ENCODE results near the gene SLC8A1.

The SLC8A1 gene

DNA sequence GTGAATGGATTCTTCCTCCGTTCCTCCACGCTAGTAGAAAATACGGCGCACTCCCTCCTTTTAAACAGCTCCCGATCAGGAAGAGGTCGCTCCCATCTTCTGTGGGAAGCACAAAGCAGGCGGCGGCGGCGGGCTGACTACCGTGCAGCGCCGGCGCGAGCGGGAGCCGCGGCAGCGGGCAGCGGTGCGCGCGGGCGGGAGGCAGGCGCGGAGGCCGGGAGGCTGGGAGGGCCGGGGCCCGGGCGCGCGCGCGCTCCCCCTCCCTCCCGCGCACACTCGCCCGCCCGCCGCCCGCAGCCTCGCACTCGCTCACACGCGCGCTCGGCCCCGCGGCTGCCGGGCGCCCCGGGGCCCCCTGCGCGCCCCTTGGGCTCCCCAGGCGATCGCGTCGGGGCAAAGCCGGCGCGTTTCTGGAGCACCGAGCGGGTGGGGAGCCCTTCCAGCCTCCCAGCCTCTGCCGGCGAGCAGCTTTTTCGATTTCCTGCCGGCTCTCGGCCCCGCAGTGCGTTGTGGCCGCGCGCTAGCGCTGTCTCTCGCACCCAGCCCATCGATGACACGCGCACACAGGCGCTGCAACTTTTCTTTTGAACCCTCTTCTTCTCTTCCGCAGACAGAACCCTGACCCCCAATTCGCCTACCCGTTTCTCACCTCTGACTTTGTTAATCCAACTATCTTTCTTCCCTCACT lies at the start of gene SLC8A1:
Gene SLC8A1, minus strand, starts transcription at position 173 of the 688 bp plus-strand sequence.
- peaks cover 15% of the 10 kb centered on the region for H3K4me1 Mint-ChIP-seq (ENCODE audit: low read depth)
- no peak within 1 kb of the TSS for H3K27ac Mint-ChIP-seq
- no peaks in the 10 kb centered on the region for H3K36me3 Mint-ChIP-seq (ENCODE audit: low read depth)
- H3K9me3 Mint-ChIP-seq: no peaks in the 10 kb centered on the region
- H3K4me3 Mint-ChIP-seq: peak within 1 kb of the TSS; percentile 81
- peaks cover 51% of the 10 kb centered on the region for H3K27me3 Mint-ChIP-seq

DNA sequence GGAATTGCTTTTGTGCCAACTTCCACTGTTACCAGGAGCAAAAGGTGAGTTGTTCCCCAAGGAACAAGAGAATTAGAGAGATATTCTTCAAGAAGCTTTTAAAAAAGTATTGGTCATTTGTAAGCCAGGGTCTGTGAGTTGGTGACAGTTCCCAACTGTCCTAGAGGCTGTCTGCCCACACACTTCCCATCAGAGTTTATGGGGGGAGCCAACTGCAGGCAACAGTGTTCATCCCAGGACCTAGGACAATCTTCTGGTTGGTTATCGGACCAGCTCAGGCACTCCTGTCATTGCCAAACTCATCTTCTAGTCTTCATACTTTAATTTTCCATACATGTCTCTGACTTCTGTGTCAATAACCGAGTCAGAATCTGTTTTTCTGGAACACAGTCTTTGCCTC lies 47.5 kb upstream of the SLC8A1 start:
- no peak overlapping the region for H3K4me3 Mint-ChIP-seq
- no peaks in the 10 kb centered on the region for H3K4me1 Mint-ChIP-seq (ENCODE audit: low read depth)
- H3K27me3 Mint-ChIP-seq: no peaks in the 10 kb centered on the region
- H3K27ac Mint-ChIP-seq: no peak overlapping the region
- H3K9me3 Mint-ChIP-seq: no peaks in the 10 kb centered on the region
- no peaks in the 10 kb centered on the region for H3K36me3 Mint-ChIP-seq (ENCODE audit: low read depth)

DNA sequence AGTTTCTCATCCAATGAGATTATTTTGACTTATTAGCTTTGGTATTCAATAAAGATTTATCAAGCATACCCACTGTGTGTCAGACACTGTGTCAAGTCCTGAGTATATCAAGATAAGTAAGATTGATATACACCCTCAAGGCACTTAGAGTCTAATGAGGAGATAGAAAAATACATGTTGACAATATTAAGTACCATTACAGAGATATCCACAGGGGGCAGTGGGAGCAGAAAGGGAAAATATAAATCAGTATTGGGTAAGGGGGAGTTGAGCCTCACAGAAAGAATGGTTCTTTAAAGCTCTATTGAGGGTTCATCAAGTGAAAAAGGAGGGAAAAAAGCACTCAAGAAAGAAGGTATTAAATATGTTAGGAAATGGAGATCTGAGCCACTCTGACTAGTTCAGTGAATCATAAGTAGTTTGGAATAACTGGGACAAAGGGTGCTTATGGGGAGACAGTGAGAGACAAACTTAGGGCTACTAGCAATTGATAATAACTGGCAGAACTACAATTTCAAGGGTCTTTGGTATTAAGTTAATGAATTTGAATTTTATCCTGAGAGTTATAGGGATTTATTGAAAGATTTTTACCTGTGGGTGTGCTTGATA lies 45.5 kb upstream of the SLC8A1 start:
- Mint-ChIP-seq H3K36me3 (ENCODE audit: low read depth) (no peaks in the 10 kb centered on the region), H3K9me3 (no peaks in the 10 kb centered on the region), H3K27me3 (no peaks in the 10 kb centered on the region), H3K27ac (no peak overlapping the region), H3K4me3 (no peak overlapping the region), H3K4me1 (ENCODE audit: low read depth) (no peaks in the 10 kb centered on the region)

DNA sequence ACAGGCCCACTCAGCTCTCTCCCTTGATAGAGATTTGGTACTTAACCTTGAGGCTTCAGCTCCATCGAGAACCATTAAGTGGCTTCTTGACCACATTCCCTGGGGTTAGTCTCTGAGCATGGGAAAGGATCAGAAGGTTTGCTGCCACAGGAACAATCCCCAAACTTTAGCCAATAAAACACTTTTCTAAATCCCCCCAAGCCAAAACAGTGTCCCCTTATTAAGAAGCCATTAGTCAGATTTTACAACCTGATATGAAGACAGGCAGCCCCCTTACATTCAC lies 37.7 kb upstream of the SLC8A1 start:
- no peaks in the 10 kb centered on the region for H3K36me3 Mint-ChIP-seq (ENCODE audit: low read depth)
- H3K9me3 Mint-ChIP-seq: no peaks in the 10 kb centered on the region
- no peaks in the 10 kb centered on the region for H3K27me3 Mint-ChIP-seq
- H3K4me3 Mint-ChIP-seq: peak overlapping the region; percentile 57
- H3K4me1 Mint-ChIP-seq (ENCODE audit: low read depth): peaks cover 13% of the 10 kb centered on the region
- H3K27ac Mint-ChIP-seq: no peak overlapping the region

DNA sequence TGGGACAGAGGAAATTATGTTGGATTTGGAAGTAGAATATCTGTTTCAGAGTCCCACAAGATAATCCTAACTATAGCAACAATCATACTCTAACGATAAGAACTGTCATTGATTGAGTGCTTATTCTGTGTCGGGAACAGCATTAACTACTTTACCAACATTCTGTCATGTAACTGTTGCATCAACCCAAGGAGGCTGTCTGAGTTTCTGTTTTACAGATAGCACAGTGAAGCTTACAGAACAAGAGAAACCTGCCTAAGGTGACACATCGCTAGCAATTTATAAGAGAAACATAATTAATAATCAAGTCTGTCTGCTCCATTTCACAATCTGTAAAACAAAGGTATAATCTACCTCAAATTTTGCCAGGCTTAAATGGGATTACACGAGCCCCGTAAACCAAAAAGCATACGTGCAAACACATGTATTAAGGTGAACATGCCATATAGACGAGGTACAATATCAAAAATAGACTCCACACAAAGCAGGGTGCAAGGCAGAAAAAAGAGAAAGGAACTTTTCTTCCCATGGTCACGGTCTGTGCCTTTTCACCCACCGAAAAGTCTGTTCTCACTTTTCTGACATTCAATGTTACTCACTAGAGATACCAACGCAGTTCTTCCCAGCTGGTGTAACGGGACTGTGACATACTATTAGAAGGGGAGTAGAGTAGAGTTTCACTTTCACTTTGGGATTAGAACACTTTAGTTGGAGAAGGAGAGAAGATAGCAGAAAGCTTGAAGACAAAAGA lies 37.2 kb upstream of the SLC8A1 start:
- Mint-ChIP-seq H3K36me3 (ENCODE audit: low read depth) (no peaks in the 10 kb centered on the region), H3K9me3 (no peaks in the 10 kb centered on the region), H3K27ac (no peak overlapping the region), H3K27me3 (no peaks in the 10 kb centered on the region), H3K4me1 (ENCODE audit: low read depth) (peaks cover 13% of the 10 kb centered on the region), H3K4me3 (peak overlapping the region; percentile 57)

DNA sequence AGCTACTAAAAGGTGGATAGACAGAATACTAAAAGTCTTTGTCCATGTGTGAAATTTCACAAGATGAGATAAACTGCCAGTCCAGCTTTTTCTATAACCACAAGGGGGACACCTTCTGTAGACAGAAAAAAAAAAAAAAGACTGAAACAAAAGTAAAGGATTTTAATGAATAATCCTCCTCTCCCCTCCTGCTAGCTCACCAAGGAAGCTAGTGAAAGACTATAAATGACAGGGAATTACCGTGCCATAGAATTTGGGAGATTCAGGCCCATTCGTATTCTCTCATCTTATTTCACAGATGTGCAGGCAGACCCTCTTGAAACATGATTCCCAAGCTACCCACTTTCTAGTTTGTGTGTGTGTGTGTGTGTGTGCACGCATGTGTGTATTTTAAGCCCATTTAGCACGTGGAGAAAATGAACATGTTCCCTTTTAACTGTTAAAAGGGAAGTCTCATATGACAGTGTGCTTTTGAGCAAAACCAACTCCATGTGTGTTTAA lies 36.3 kb upstream of the SLC8A1 start:
- Mint-ChIP-seq H3K4me3 (no peak overlapping the region), H3K36me3 (ENCODE audit: low read depth) (no peaks in the 10 kb centered on the region), H3K4me1 (ENCODE audit: low read depth) (peaks cover 13% of the 10 kb centered on the region), H3K9me3 (no peaks in the 10 kb centered on the region), H3K27me3 (no peaks in the 10 kb centered on the region), H3K27ac (no peak overlapping the region)

DNA sequence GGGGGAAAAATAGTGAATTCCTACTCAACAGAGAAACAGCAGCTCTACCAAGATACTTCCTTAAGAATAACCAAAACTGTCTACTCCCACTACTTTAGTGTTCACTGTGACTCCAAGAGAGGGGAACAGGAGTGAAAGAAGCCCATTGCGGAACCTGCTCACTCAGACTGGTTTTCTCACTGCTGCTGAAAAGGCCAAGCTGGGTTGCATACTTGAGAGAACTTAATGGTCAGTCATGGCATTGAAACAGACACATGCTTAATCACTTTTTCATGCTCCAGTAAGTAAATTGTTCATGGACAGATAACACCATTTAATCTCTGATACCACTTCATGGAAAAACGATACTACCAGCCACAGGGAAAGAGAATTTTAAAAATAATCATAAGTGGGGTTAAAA lies 35.7 kb upstream of the SLC8A1 start:
- peaks cover 13% of the 10 kb centered on the region for H3K4me1 Mint-ChIP-seq (ENCODE audit: low read depth)
- H3K27ac Mint-ChIP-seq: no peak overlapping the region
- no peak overlapping the region for H3K4me3 Mint-ChIP-seq

DNA sequence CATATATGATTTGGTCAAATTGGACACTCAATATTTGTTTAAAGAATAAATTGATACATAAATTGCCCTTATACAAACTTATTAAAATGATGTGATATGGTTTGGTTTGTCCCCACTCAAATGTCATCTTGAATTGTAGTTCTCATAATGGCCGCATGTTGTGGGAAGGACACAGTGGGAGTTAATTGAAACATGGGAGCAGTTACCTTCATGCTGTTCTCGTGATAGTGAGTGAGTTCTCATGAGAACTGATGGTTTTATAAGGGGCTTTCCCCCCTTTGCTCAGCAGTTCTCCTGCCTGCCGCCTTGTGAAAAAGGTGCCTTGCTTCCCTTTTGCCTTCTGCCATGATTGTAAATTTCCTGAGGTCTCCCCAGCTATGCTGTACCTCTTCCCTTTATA lies 34.0 kb upstream of the SLC8A1 start:
- Mint-ChIP-seq H3K4me3 (no peak overlapping the region), H3K27ac (no peak overlapping the region), H3K9me3 (no peaks in the 10 kb centered on the region), H3K36me3 (ENCODE audit: low read depth) (no peaks in the 10 kb centered on the region), H3K4me1 (ENCODE audit: low read depth) (peaks cover 13% of the 10 kb centered on the region), H3K27me3 (no peaks in the 10 kb centered on the region)

More for the DNA sequence above, 35.7 kb upstream of the SLC8A1 start:
- H3K9me3 Mint-ChIP-seq: no peaks in the 10 kb centered on the region
- no peaks in the 10 kb centered on the region for H3K27me3 Mint-ChIP-seq
- H3K36me3 Mint-ChIP-seq (ENCODE audit: low read depth): no peaks in the 10 kb centered on the region

DNA sequence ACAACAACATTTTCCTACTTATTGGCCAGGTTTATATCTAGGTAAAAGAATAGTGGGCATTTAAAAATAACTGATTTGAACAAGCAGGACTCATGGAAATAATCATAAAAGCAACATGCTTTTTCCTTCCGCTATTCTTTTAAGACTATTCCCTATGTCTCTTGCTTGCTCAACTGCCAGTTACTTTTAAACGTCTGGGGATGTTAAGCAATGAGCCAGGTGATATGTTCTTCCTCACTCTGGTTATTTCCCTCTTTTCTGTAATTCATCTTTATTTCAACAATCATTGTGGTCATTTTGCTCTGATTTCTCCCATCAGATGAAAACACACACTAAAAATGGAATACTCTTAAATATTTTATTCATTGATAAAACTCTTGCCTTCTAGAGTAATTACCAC lies 33.4 kb upstream of the SLC8A1 start:
- no peaks in the 10 kb centered on the region for H3K27me3 Mint-ChIP-seq
- H3K4me3 Mint-ChIP-seq: no peak overlapping the region
- no peak overlapping the region for H3K27ac Mint-ChIP-seq
- H3K36me3 Mint-ChIP-seq (ENCODE audit: low read depth): no peaks in the 10 kb centered on the region
- no peaks in the 10 kb centered on the region for H3K9me3 Mint-ChIP-seq
- peaks cover 13% of the 10 kb centered on the region for H3K4me1 Mint-ChIP-seq (ENCODE audit: low read depth)

DNA sequence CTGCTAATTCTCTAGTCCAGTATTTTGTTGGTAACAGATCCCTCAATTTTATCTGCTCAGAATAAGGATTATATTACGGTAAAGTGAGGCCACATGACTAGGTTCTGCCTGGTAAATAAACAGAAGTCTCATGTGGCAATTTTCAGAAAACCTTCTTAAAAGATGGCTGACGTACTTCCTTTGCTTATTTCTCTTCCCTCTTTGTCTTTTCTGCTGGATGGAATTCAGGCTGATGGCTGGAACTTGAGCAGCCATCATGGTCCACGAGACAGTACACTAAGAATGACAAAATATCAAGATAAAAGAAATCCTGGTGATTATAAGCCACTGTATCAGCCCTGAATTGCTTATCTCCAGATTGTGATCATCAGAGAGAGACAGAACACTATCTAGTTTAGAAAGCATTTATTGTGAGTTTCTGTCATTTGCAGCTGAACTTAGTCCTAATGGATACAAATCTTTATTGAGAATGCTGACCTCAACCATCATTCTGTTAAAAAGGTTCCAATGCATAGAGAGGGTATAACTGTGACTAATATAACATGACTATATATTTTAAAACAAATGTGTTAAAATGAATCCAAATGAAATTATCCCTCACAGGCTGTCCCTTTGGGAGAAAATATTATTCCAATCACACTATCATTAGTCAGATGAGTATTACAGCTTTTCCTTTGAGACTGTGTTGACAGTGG lies 31.8 kb upstream of the SLC8A1 start:
- Mint-ChIP-seq H3K4me3 (no peak overlapping the region), H3K9me3 (no peaks in the 10 kb centered on the region), H3K4me1 (ENCODE audit: low read depth) (no peaks in the 10 kb centered on the region), H3K27me3 (no peaks in the 10 kb centered on the region), H3K36me3 (ENCODE audit: low read depth) (no peaks in the 10 kb centered on the region), H3K27ac (no peak overlapping the region)

DNA sequence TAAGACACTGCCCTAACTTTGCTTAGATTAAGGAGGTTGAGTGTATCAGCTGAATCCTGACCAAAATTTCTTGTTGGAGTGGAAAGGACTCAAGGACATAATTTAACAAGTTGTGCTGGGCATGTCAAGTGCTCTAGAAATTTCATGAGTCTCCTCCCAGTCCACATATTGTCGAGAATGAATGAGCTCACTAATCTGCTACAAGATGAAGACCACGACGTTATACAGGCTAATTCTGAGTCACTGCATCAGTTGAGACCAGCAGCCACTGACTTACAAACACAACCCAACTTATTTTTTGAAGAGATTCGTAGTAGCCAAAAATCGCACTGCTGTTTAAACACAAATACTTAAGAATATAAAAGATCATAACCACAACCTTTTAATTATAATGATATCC lies 28.7 kb upstream of the SLC8A1 start:
- no peaks in the 10 kb centered on the region for H3K9me3 Mint-ChIP-seq
- H3K4me1 Mint-ChIP-seq (ENCODE audit: low read depth): no peaks in the 10 kb centered on the region
- no peaks in the 10 kb centered on the region for H3K36me3 Mint-ChIP-seq (ENCODE audit: low read depth)
- no peak overlapping the region for H3K27ac Mint-ChIP-seq
- H3K27me3 Mint-ChIP-seq: peaks cover 4% of the 10 kb centered on the region
- H3K4me3 Mint-ChIP-seq: no peak overlapping the region

DNA sequence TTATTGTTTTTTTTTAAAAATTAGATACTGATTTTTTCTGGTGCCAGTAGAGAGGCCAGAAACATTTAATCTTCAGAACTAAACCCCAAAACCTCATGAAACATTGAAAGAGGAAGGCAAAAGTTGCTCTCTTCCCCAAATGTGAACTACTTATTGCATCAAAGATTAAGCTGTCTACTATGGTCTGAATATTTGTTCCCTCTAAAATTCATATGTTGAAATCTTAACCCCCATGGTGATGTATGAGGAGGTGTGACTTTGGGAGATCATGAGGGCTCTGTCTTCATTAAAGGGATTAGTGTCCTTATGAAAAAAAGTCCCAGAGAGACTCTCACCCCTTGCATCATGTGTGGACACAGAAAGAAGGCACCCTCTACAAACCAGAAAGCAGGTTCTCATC lies 28.2 kb upstream of the SLC8A1 start:
- peaks cover 4% of the 10 kb centered on the region for H3K27me3 Mint-ChIP-seq
- H3K9me3 Mint-ChIP-seq: no peaks in the 10 kb centered on the region
- H3K4me1 Mint-ChIP-seq (ENCODE audit: low read depth): no peaks in the 10 kb centered on the region
- no peaks in the 10 kb centered on the region for H3K36me3 Mint-ChIP-seq (ENCODE audit: low read depth)
- no peak overlapping the region for H3K4me3 Mint-ChIP-seq
- H3K27ac Mint-ChIP-seq: no peak overlapping the region

DNA sequence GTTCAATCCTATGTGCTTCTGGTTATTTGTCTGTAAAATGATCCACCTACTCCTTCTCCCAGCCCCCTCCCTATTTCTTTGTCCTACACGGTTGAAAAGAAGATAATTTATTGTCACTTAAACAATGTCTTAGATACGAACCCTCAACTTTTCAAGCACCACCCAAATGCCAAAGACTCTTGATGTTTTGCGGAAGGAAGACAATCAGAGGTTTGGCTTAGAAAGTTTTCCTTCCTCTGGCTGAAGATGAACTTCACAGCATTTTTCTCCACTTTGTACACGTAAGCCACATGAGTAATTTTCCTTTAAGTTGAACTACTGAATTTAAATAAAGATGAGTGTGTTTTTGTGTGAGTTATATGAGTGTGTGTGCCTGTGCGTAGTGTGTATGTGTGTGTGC lies 25.5 kb upstream of the SLC8A1 start:
- Mint-ChIP-seq H3K4me3 (no peak overlapping the region), H3K27ac (no peak overlapping the region)

DNA sequence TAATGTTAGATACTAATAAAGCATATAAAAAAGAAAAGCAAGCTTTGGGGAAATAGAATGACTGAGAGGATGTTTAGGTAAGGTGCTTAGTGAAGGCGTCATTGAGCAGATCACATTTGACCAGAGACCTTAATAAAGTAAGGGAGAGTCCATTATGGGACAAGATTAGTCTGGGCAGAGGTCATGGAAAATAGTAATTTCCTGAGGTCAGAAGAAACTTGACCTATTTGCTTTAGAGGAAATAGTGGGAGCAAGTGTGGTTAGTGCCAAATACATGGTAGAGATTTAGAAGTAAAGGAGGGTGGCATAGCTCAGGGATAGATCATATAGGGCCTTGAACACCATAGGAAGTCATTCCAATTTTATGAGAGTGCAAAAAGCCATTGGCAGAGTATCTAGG lies 24.5 kb upstream of the SLC8A1 start:
- H3K27me3 Mint-ChIP-seq: peaks cover 4% of the 10 kb centered on the region
- no peak overlapping the region for H3K27ac Mint-ChIP-seq
- no peak overlapping the region for H3K4me3 Mint-ChIP-seq
- H3K36me3 Mint-ChIP-seq (ENCODE audit: low read depth): no peaks in the 10 kb centered on the region
- H3K4me1 Mint-ChIP-seq (ENCODE audit: low read depth): no peaks in the 10 kb centered on the region
- no peaks in the 10 kb centered on the region for H3K9me3 Mint-ChIP-seq

More for the DNA sequence above, 25.5 kb upstream of the SLC8A1 start:
- Mint-ChIP-seq H3K27me3 (peaks cover 4% of the 10 kb centered on the region), H3K4me1 (ENCODE audit: low read depth) (no peaks in the 10 kb centered on the region), H3K9me3 (no peaks in the 10 kb centered on the region), H3K36me3 (ENCODE audit: low read depth) (no peaks in the 10 kb centered on the region)

DNA sequence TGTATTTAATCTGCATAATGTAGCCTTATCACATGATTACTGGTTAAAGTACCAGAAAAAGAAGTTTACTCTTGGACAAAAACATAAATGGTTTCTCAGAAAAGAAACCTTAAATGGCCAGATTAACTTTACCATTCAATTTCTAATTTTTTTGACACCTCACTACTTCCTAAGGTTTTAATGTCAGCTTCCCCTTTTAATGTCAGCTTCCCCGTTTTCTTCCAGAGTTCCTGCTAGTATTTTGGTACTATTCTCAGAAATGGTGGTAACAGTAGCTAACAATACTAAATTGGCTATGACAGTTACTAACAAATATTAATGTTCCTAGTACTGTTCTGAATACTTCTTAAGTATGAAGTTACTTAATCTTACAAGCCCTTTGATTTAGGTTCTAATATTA lies 22.4 kb upstream of the SLC8A1 start:
- Mint-ChIP-seq H3K27ac (no peak overlapping the region), H3K27me3 (peaks cover 4% of the 10 kb centered on the region), H3K9me3 (no peaks in the 10 kb centered on the region), H3K4me3 (no peak overlapping the region), H3K4me1 (ENCODE audit: low read depth) (no peaks in the 10 kb centered on the region), H3K36me3 (ENCODE audit: low read depth) (no peaks in the 10 kb centered on the region)

All from stimulated activated naive CD8-positive, alpha-beta T cell treated with anti-CD3 and anti-CD28 coated beads, Interleukin-15, Interleukin-2, amounts not matched to agents 100 ng/mL and 50 ng/mL, for 24 hours (primary cell).